Endothelial cell of umbilical vein (primary cell): ENCODE results near the gene IQSEC3. TPM values are rescaled to one million over a fixed set of nuclear protein-coding genes. Genes with fewer than 3 reads are reported as not detected.

Experiments
- BruUV-seq: library from RNA; stranded (reverse); fragments of 400-500 nt; replicated peaks from 2 replicates; lab custom pipeline; 2021; lab: Mats Ljungman, UMichigan
- CTCF ChIA-PET: fragments of 300-600, 350-600 bp; sonication (Branson Sonifier 250); formaldehyde crosslinking; loops from one replicate; lab custom pipeline; 2021; ENCODE audit warnings: antibody characterized with exemption, inconsistent platforms; lab: Charles Lee
- POLR2A ChIA-PET: fragments of 300-600, 350-600 bp; sonication (Branson Sonifier 250); formaldehyde crosslinking; loops from one replicate; lab custom pipeline; 2021; ENCODE audit warnings: antibody characterized with exemption, inconsistent platforms; lab: Charles Lee
- DNase-seq: peaks from one replicate; pipeline ENCODE4 v3.0.0-alpha.2; 2011; ENCODE audit warnings: low read depth, low spot score
- FAIRE-seq: peaks from 2 replicates; lab custom pipeline; 2011; peaks lifted over from hg19 to GRCh38; lab: Jason Lieb, UNC
- H2AFZ ChIP-seq: 2 replicates; pipeline ENCODE4 v1.6.0; 2012; ENCODE audit warnings: low read depth, low read length, control low read depth, inconsistent platforms
- H3K27ac ChIP-seq: 2 replicates; pipeline ENCODE4 v1.5.1; 2011; ENCODE audit warnings: low read depth, mild to moderate bottlenecking, control low read depth, low read length, moderate library complexity; ENCODE audit not compliant: insufficient read depth
- H3K27me3 ChIP-seq, 2 experiments: 2 replicates each; pipeline versions ENCODE4 v1.6.0 to v1.6.1; 2011; ENCODE audit warnings: low read length in 2 of 2, mixed read lengths in 1 of 2; ENCODE audit not compliant: control insufficient read depth in 2 of 2, insufficient read depth in 2 of 2
- H3K36me3 ChIP-seq, 2 experiments: 2 replicates in 1 of 2; 3 replicates in 1 of 2; pipeline ENCODE4 v1.5.1; 2011; ENCODE audit warnings: low read length in 2 of 2, mild to moderate bottlenecking in 1 of 2, moderate library complexity in 1 of 2; ENCODE audit not compliant: control insufficient read depth in 2 of 2, insufficient read depth in 2 of 2; ENCODE audit errors: extremely low read depth in 1 of 2
- H3K4me1 ChIP-seq: 3 replicates; pipeline ENCODE4 v1.5.1; 2011; ENCODE audit warnings: mild to moderate bottlenecking, low read length; ENCODE audit not compliant: control insufficient read depth, insufficient read depth; ENCODE audit errors: extremely low read depth
- H3K4me2 ChIP-seq: 2 replicates; pipeline ENCODE4 v1.6.1; 2011; ENCODE audit warnings: low read length, control low read depth, mixed read lengths; ENCODE audit not compliant: insufficient read depth
- H3K4me3 ChIP-seq, 3 experiments: fragments of 200-600 bp in 1 of 3; sonication (generic), shearing (Covaris generic) in 1 of 3; replicated peaks in 1 of 3; 2 replicates each; pipeline ENCODE4 v1.5.1; 2011 to 2016; ENCODE audit warnings: control low read depth in 3 of 3, low read length in 3 of 3, mild to moderate bottlenecking in 2 of 3, inconsistent platforms in 1 of 3, low read depth in 1 of 3, moderate library complexity in 1 of 3; ENCODE audit not compliant: insufficient read depth in 1 of 3
- H3K79me2 ChIP-seq: 2 replicates; pipeline ENCODE4 v1.6.0; 2012; ENCODE audit warnings: low read length, inconsistent platforms; ENCODE audit not compliant: control insufficient read depth, insufficient read depth
- H3K9ac ChIP-seq: replicated peaks from 2 replicates; pipeline ENCODE3; 2011; ENCODE audit warnings: low read length, control low read depth; ENCODE audit not compliant: insufficient read depth; ENCODE audit errors: extremely low read depth
- H3K9me1 ChIP-seq: replicated peaks from 3 replicates; pipeline ENCODE4 v1.6.0; 2011; ENCODE audit warnings: mild to moderate bottlenecking, low read length; ENCODE audit not compliant: control insufficient read depth, insufficient read depth; ENCODE audit errors: extremely low read depth
- H3K9me3 ChIP-seq: replicated peaks from 2 replicates; pipeline ENCODE4 v1.5.1; 2012; ENCODE audit warnings: low read length, inconsistent platforms; ENCODE audit not compliant: control insufficient read depth, insufficient read depth
- H4K20me1 ChIP-seq: replicated peaks from 2 replicates; pipeline ENCODE3; 2011; ENCODE audit warnings: mild to moderate bottlenecking, low read length; ENCODE audit not compliant: control insufficient read depth, insufficient read depth; ENCODE audit errors: extremely low read depth
- FOS ChIP-seq: IDR thresholded peaks from 2 replicates; pipeline ENCODE4 v1.6.1; 2011; ENCODE audit warnings: mild to moderate bottlenecking, low read length, moderate library complexity, borderline replicate concordance; ENCODE audit not compliant: insufficient read depth
- GATA2 ChIP-seq: IDR thresholded peaks from 2 replicates; pipeline ENCODE4 v1.7.0; 2011; ENCODE audit warnings: low read depth, mild to moderate bottlenecking, moderate library complexity, mixed read lengths, low read length; ENCODE audit not compliant: insufficient read length, insufficient read depth
- JUN ChIP-seq: IDR thresholded peaks from 2 replicates; pipeline ENCODE4 v1.6.1; 2011; ENCODE audit warnings: borderline replicate concordance, low read depth; ENCODE audit not compliant: insufficient read length, insufficient read depth
- MYC ChIP-seq: IDR thresholded peaks from one replicate; pipeline ENCODE4 v1.6.1; 2011; ENCODE audit warnings: mild to moderate bottlenecking, low read depth, low read length
- POLR2A ChIP-seq: IDR thresholded peaks from 2 replicates; pipeline ENCODE4 v1.6.1; 2012; ENCODE audit warnings: low read depth, mild to moderate bottlenecking, control low read depth, low read length
- POLR2AphosphoS5 ChIP-seq: IDR thresholded peaks from 2 replicates; pipeline ENCODE4 v1.6.1; 2012; ENCODE audit warnings: low read depth, mild to moderate bottlenecking, control low read depth, low read length, moderate library complexity; ENCODE audit not compliant: insufficient read depth
- dilution Hi-C: fragments of 300-500 bp; cut with MboI; formaldehyde crosslinking; loops from one replicate; pipeline ENCODE4 v1.15.0; 2019; ENCODE audit warnings: low sequenced_read_pairs; ENCODE audit not compliant: extremely low pct_ligation_motif_present
- intact Hi-C: fragments of 100-400 bp; cut with micrococcal nuclease; formaldehyde crosslinking; loops from one replicate; pipeline ENCODE4 v1.10.0; 2022
- polyA plus RNA-seq, 4 experiments: library from polyadenylated mRNA; depleted of rRNA in 3 of 4; stranded (reverse) in 3 of 4; unstranded in 1 of 4; fragments of >200 nt; gene quantifications; 2 replicates each; pipeline versions ENCODE4 v1.2.1 to v1.2.3, GENCODE V29; 2011 to 2012; ENCODE audit warnings: missing spikeins in 1 of 4
- total RNA-seq: library from RNA; stranded (reverse); gene quantifications from 2 replicates; pipeline ENCODE4 v1.2.3, GENCODE V29; 2021
- TF ChIP-seq, protein P1 (sequence below), 2 donors: IDR thresholded peaks; 1 replicate in 1 of 2; 2 replicates in 1 of 2; pipeline ENCODE4 v1.5.1; 2011; ENCODE audit warnings: low read length in 2 of 2, mild to moderate bottlenecking in 2 of 2, moderate library complexity in 2 of 2, control low read depth in 1 of 2, inconsistent platforms in 1 of 2, low read depth in 1 of 2; ENCODE audit not compliant: insufficient read depth in 1 of 2; ENCODE audit errors: extremely low read depth in 1 of 2

Gene IQSEC3
- total and polyA plus RNA-seq, 2 donors (not counting 3 experiments of a cell fraction or from before 2014, with no cell fraction given) = not detected

DNA sequence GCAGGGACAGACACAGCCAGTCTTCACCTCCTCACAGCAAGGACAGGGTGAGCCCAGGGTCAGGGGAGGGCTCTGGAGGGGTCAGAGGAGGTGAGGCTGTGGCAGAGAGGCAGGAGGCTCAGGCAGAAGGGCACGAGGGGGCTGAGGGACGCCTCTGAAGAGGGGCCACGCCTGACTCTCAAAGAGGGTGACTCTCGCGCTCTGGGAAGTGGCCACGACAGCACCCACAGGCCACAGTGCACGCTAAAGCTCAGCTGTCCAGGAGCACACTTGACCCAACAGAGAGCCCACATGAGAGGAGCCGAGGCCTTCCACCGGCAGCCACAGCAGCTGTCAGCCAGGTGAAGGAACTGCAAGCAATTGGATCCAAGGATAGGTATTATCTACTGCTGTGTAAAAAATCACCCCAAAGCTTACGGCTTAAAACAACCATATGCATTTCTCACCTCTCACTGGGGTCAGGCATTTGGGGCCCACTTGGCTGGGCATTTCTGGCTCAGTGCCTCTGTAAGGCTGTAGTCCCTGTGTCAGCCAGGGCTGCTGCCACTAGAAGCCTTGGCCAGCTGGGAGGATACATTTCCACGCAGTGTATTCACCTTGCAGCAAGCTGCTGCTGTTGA is 119.5 kb downstream of the IQSEC3 start:
- Histone ChIP-seq H3K9ac (no peak overlapping the region), H2AFZ (no peak overlapping the region), H3K4me1 (peaks cover 2% of the 10 kb centered on the region), H3K79me2 (no peaks in the 10 kb centered on the region), H3K9me1 (no peaks in the 10 kb centered on the region), H3K36me3 (no peaks in the 10 kb centered on the region), H3K27ac (no peak overlapping the region), H3K9me3 (no peaks in the 10 kb centered on the region), H3K4me2 (no peak overlapping the region), H3K27me3 (no peaks in the 10 kb centered on the region), H4K20me1 (no peaks in the 10 kb centered on the region), H3K4me3 (no peak overlapping the region)
- POLR2A ChIA-PET = no interaction called here
- TF ChIP-seq GATA2 (no peak), FOS (no peak), MYC (no peak), JUN (no peak), POLR2AphosphoS5 (no peak), POLR2A (no peak)
- TF ChIP-seq, protein P1, sequence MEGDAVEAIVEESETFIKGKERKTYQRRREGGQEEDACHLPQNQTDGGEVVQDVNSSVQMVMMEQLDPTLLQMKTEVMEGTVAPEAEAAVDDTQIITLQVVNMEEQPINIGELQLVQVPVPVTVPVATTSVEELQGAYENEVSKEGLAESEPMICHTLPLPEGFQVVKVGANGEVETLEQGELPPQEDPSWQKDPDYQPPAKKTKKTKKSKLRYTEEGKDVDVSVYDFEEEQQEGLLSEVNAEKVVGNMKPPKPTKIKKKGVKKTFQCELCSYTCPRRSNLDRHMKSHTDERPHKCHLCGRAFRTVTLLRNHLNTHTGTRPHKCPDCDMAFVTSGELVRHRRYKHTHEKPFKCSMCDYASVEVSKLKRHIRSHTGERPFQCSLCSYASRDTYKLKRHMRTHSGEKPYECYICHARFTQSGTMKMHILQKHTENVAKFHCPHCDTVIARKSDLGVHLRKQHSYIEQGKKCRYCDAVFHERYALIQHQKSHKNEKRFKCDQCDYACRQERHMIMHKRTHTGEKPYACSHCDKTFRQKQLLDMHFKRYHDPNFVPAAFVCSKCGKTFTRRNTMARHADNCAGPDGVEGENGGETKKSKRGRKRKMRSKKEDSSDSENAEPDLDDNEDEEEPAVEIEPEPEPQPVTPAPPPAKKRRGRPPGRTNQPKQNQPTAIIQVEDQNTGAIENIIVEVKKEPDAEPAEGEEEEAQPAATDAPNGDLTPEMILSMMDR (IDR thresholded peaks at IDR 0.05; ENCODE audit: extremely low read depth in 1 of 2, insufficient read depth in 1 of 2, low read depth in 1 of 2, low read length in 2 of 2) = no peak
- CTCF ChIA-PET = no interaction called here
- no TSS peak for BruUV-seq
- DNase-seq (no peak), FAIRE-seq (no peak)
- dilution Hi-C loops (no loop called here), intact Hi-C loops (no loop called here)
